NCI-H1694 (cell line): ENCODE data around the gene MAML3.

Experiments
- DNase-seq: peaks from one replicate; lab custom pipeline; 2025; lab: John Stamatoyannopoulos, UW

MAML3 gene

DNA sequence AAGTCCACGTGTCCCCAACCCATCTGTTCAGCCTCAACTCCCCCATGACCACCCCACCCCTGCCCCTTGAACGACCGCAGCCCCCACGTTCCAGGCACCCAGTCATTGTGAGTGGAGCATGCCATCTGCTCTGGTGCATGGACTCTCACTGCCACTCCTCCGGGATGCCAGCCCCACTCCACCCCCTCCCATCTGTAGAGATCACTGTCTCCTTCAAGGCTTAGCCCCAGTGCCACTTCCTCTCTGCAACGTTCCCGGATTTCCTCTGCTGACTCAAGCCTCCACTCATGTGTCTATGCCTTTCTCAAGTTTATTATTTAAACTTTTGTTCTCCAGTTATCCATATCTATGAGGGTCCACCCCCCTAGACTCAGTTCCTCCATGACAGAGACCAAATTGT lies 54.0 kb downstream of the MAML3 start:
- DNase-seq: no peak

DNA sequence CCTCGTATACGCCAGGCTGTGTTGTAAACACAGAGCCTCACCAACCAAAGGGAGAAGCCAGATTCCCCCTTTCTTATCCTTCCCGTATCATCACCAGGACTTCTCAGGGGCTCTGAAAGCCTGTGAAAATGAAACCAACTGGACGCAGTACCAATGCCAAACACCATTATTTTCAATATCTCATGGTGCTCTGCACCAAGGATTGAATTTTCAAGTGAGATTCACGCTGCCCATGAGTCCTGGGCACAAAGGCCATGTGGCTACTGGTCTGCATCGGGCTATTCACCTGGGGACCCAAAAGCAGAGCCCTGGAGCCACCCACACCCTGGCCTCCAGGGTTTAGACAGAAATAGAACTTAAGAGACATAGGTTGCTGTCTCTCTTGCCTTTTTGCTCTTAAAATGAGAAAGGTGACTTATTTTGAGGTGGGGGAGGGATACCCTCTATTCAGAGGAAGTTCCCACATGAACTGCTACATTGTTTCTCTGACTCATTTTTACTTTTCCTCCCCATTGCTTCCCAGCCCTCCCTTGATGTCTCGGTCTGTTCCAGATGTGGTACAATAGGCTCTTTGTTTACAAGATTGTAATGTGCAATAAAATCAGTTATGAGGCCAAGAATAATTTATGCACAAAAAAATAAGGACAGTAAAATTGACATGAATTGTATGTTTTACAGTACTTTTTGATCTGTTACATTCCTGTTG lies 55.4 kb downstream of the MAML3 start:
- no peak for DNase-seq

DNA sequence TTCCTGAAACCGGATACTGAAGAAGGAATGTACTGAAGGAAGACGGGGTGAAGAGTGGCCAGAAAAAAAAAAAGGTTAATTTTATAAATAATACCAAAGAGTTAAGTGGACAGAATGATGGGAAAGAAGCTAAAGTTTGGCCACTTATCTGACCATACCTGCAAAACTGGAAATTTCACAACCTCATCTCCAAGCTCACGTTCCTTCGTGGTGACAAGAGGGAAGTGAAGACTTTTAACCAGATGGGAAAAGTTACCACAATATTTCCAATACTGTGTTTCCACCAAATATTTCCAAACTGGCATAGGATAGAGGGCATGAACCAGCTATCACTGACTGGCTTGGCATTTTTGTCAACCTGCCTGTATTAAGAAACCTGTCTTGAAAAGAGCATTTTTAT lies 56.4 kb downstream of the MAML3 start:
- DNase-seq: no peak

DNA sequence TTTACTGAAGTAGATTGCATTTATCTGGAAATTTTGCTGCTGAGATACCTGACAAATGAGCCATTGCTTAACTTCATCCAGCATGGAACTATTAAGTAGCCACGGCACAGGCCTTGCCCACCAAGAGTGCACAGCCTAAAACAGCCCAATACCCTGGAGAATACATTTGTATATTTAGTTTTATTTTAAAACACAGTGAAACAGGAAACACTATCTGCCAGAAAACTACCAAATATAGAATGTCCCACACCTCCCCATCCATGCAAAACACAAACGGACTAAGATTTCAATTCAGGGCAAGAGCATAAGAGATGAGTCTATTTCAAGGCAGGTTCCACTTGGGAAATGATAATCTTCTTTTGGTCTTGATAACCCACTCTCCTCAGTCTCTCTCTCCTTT lies 57.1 kb downstream of the MAML3 start:
- DNase-seq: no peak

DNA sequence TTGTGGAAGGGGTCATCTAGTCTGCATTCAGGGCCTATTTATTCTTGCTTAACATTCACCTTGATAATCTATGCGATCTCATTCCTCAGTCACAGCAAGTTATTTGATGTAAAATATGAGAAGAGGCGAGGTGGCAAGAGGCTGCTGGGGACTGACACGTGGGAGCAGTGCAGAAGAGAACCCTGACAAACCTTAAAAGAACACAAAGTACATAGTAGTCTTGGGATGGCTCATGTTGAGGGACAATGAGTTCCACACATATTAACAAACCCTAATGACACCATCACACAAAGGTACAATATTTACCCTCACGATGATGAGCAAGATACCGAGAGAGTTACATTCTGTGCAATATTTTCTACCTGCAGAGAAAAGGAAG lies 57.5 kb downstream of the MAML3 start:
- no peak for DNase-seq

DNA sequence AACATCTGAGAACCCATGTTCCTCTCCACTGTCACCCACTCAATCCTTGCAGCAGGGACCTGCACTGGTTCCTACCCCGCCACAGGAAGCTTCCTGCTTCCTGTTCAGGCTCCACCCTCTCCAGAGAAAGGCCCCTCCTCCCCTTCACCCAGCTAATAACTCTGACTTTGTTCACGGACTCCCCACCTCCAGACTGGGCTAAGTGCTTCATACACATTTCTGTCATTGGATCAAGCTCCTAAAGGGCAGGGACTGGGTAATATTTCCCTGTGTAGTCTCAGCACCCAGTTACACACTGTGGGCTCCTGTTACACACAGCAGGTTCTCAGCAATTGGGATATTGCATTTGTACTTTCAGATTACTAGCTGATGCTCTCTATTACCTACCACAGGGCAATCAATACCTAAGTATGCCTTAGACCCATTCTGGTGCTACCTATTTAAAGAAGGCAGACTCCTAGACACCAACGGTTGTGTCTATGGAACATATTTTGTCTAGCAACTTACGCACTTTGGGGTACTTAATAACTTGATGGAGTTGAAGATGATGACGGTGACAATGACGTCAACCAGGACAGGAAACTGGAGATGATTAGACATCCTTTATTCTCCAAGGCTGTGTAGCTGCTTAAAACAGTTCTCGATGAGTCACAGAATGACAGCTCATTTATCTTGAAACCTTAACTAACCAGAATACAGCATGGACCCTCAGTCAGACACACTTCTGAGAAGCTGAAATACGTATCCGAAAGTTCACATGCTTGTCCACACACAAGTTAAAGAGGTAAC lies 58.1 kb downstream of the MAML3 start:
- DNase-seq: no peak

DNA sequence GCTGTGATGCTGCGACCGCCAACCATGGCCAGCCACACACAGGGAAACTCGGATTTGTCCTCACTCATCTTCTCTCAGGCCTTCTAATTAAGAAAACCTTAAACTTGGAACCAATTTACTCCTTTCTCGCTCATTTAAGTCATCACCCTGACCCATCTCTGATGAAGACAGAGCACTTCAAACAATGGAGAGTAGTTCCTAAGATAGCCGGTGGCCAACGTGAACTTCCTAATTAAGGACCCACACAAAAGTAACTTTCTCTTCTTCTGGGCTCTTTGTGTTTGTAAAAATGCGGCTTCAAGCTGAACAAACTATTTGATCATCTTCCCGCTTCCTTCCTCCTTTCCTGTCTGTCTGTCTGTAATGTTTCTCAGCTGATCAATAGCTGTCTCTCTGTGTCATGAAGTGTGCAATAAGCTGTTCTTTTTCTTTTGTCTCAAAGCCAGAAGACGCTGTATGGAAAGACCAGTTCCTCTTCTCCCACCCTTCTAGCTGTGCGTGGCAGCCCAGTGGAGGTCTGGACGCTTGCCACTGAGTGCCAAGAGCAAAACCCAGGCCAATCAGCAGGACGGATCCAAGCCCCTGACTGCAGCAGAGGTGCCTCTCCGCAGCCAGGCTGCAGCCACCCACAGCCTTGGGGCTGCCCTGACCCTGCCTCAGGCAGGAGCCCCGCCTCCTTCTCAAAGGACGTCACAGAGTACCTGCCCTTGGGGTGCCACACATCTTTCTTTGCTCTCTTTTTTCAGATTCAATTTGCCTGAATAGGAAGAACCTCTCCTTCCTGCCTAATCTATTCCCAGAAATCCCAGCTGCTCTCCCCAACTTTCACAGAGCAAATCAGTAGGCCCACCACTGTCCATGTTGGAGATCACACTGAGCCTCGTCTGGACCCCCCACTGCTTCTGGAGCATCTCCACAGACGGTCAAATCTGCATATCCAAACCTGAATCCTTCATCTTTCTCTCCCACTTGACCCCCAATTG lies 59.3 kb downstream of the MAML3 start:
- DNase-seq: no peak

DNA sequence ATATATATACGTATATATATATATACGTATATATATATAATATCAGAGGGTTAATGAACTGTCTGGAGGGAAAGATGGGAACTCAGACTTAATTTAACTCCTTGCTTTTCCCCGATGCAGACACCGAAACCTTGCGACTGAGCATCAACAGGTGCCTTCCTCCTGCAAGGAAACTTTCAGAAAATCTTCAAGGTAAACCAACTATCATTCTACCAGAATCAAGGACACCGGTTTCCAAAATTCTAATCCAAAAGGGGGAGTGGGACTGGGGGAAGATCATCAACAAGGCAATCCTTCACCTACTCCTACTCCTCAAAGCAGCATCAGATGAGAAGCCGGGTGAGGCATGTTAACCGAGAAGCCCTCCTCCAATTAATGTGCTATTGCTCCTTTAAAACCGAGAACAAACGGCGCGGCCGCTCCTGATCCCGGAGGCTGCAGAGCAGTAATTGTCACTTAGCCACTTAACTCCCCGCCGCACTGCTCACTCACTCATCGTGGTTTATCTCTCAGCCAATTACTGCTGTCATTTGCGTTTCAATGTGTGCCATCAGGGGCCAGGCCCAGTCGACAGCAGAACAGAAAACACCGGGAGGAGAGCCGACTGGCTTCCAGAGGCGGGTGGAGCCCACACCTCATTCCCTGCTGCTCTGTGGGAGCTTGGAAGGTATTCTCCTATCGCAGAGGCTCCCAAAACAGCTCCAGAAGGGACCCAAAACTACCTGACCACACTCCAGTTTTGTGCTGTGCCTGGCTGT lies 61.7 kb downstream of the MAML3 start:
- DNase-seq: peak; percentile 70

DNA sequence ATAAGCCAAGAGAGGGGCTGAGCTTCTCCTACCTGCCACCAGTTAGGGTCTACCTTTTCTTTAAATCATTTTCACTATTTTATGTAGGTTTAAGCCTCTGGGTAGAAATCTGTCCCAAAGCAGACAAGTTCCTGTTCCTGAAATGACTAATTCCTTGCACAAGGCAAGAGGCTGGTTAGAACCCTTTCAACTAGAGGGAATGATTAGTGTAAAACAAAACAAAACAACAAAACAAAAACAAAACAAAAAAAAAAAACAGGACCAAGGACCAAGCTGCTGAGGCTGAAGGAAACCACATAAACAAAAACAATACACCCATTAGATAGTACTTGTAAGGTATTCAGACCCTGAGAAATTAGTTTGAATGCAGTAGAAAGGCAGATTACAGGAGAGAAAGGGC lies 62.7 kb downstream of the MAML3 start:
- no peak for DNase-seq

DNA sequence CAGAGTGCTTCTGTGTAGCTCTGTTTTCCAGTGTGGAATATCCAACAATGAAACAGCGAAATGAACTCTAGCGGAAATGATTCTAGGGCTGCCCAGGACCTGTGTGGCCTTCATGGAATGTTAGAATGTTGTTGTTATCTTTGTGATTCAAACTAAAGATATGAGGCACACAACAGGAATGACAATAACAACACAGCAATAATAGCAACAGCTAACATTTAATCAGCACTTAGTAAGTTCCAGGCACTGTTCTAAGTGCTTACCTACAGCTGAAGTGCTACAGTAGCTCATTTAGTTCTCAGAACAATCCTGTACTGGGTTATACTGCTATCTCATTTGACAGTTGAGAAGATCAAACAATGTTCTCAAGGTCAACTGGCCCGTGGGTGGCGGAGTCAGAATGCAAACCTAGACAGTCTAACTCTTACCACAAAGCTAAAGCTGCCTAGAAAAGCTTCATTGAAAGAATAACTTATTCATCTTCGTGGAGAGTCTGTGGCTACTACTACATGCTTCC lies 63.7 kb downstream of the MAML3 start:
- no peak for DNase-seq

DNA sequence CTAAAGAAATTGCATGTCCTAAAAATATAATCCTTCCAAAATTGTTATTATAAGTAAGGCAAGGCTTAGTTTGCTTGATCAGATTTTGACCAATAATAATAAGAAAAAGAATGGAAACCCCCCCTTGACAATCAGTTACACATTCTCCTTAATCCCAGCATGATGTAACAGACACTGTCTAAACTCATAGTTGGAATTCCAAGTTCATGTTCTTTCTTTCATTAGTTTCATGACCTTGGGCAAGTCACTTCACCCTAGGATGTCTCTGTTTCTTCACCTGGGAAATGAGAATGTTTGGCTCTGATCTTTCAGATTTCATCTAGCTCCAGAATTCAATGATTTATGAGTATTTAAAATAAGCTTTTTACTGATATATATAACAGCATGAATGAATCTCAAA lies 64.8 kb downstream of the MAML3 start:
- no peak for DNase-seq

DNA sequence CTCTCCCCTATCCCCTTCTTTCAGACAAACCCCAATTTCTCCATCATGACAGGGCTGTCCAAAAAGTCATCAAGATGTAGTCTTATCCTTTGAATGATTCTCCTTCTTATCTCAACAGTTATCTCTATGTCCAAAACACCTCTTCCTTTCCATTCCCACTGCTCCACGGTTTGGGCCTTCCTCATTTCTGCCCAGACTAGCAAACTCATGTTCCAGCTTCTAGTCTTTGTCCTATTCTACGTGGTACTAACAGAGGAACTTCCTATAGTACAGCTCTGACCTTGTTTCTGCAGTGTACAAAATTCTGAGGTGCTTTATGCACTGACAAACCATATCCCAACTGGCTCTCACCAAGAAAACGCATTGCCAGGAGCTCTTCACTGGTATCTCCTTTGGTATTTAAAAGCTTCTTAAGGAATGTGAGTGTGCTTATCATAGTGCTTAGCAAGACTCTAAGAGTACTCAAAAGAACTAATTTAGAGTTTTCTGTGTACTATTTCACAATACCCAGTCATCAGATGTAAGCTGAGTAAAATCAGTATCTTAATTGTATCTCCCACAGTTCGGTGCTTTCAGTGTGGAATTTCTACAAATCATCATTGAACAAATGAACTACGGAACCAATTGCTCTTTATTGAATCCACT lies 65.5 kb downstream of the MAML3 start:
- no peak for DNase-seq

DNA sequence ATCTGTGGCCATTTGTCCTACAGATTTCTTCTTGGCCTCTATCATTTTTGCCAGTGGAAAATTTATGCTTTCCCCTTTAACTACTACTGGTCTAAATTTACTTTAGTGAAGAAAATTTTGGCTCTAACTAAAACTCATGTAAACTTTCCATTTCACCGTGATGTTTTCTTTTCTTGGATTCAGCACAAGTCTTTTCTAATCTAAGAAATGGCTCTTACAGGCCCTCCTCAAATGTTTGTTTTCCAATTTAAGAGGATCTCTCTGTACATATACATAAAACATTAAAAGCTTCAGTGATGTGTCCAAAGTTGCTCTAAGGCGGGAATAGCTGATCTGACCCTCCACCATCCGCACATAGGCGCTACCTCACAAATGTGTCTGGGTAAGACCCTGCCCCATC lies 68.1 kb downstream of the MAML3 start:
- DNase-seq: no peak

DNA sequence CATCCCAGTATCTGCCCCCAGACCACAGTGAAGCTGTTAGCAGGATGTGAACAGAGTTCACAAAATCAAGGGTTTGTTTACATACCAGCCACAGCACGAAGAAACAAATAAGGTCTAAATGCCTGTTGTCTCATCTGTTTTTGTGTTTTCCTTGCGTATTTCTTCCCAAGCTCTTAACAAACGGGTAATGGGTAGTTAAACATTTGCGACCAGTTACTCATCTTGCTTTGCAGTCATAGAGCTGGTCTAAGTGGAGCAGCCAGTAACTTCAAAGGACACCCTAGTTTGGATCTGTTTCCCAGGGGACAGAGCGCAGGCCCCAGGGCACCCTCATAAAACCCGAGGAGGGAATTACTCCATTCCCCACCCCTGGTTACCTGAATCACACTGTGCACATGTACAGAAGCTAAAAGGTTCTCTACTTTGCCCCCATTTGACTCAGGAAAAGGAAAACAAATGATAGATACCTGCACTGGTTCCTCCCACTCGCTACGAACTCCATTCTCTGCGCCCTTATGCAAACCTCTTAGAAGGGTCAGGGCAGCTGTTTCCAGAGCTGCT lies 68.8 kb downstream of the MAML3 start:
- DNase-seq: no peak

DNA sequence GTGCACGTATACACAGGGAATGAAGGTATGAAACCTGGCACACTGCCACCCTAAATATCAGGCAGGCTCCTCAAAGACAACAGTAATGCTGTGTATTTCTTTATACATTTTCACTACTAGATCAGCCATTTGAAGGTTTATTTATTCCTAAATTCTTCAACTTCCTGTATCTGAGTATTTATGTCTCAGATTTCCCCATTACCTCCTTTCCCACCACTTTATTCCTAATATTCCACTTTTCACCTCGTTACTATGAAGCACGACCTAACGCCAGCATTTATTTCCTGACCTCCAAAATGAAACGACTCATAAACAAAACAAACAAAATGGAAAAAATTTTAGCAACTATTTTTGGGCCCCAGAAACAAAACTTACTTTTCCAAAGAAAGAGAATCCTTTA lies 69.6 kb downstream of the MAML3 start:
- DNase-seq: no peak

DNA sequence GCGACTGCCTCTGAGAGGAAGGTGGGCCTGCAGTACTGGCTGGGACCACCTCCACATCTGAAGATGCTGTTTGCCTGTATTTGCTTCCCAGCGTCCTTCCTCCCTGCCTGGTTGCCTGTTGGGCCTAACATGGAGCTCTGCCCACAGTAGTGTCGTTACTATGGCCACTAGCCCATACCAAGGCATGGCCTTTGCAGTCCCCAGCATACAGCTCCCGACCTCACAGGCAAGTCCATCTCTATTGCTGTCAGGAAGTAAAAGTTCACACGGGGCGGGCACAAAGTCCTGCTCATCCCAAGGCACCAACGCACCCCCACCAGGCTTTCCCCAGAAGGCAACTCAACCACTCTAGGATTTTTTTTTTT lies 71.6 kb downstream of the MAML3 start:
- DNase-seq: no peak

DNA sequence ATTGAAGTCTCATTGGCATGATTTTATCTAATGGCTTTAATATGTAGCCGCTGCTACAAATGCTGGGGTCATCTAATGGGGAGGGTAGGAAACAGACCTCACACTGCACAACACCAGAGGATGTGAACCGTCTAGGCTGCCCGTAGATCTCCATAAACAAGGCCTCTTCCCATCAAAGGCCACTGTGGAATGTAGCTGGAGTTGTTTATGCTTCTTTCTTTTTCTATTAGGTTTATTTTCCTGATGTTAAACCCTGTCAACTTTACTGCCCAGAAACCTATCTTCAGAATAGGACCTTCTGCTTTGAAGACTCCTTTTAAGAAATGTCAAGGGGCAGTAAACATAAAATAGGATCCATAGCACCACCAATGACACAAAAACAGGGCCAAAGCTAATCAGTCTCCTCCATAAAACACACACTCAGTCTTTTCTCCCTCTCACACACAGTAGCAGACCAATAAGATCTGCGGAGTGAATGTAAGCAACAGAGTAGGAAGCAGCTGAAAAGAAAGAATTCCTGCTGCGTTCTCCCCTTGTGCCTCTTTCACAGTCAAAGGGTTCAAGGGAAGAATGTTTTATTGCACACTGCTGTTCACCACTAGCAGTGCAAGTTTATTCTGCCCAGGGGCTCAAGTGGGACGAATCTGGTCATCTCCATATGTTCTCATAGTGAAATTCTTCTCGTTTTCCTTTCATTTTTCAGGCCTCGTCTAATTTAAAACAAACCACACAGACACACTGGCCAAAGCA lies 72.2 kb downstream of the MAML3 start:
- DNase-seq: no peak

DNA sequence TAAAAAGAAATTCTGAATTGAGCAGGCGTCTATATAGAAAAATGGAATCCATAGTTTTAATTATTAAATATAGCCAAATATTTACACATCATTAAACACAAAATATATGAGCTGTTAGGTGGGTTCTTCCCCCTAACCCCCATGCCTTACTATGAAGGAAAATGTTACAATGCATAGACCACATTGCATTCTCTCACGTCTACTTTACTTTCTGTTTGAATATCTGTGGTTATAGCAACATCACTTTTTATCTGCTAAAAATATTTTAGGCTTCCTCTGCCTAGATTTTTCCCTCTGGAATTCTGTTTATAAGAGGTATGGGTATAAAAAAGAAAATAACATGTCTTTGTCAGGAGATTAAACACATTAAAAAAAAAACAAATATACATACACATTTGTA lies 73.1 kb downstream of the MAML3 start:
- no peak for DNase-seq

DNA sequence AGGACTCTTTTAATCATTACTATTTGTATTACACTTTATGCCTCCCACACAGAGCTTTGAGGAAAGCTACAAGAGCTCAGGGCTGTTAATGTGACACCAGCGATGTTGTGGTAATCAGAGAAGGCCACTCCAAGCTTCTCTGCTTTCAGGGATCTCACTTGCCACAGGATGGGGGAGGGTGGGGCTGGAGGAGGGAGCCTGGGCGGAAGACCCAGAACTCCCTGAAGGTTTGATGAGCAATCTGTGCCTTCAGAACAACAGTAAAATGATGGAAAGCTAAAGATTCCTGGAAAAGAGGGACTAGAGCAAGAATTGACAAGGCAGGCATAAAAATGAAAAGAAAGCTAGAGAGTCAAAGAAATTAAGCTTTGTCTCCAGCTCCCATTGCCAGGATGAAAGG lies 75.6 kb downstream of the MAML3 start:
- DNase-seq: no peak

DNA sequence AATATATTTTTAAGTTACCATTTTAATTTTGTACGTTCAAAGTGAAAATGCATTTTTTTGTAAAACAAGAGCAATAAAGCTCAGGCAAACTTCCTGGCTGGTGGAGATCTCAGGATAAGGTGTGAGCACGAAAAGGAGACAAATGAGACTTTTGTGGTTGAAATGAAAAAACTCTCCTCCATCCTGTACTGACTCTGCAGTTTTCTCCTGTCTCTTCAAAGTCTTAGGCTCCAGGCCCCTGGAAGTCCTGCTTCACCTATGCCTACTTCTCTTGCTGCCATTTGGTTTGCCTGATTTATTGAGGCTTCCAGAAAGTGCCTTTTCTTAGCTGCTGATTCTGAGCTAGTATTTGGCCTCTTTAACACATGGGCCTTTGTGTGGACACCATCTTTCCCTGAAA lies 77.7 kb downstream of the MAML3 start:
- DNase-seq: no peak
